ENCODE data around the gene ARL14EP. TPM values are rescaled to one million over a fixed set of nuclear protein-coding genes. Genes with fewer than 3 reads are reported as not detected.

ARL14EP gene
- total RNA-seq, 1 experiment from 2014 or later: 16.2 TPM

DNA sequence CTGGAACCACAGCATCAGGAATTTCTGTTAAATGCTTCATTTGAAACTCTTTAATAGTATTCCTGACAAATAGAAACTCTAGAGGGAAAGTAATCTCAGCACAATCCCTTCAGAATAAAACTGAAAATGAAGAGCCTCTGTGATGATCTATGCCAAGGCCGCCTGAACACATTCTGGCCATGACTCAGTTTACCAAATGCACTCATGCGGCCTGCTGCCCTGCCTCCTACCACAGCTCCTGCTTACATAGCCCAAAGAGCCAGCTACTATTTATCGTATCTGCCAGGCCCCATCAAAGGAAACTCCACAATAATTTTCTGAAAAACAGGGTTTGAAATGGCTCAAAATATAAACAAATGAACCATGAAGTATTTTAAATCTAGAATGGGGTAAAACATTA is 27.0 kb downstream of the ARL14EP start:
- Histone ChIP-seq H3F3A (ENCODE audit: insufficient read depth, low read depth) (no peaks in the 10 kb centered on the region), H3K79me2 (ENCODE audit: low read depth) (no peaks in the 10 kb centered on the region), H3K36me3 (ENCODE audit: low read depth) (no peaks in the 10 kb centered on the region), H3K27me3 (ENCODE audit: insufficient read depth, low read depth) (peaks cover 66% of the 10 kb centered on the region), H3K4me1 (replicated peaks; ENCODE audit: insufficient read depth) (no peaks in the 10 kb centered on the region), H2AFZ (no peak overlapping the region), H3K27ac (no peak overlapping the region), H3K9me2 (ENCODE audit: insufficient read depth) (no peaks in the 10 kb centered on the region), H3K9me3 (ENCODE audit: insufficient read depth, low read depth) (no peaks in the 10 kb centered on the region), H3K4me3 (no peak overlapping the region), H4K20me1 (ENCODE audit: insufficient read depth) (no peaks in the 10 kb centered on the region), H3K4me2 (no peak overlapping the region)
- no TSS peak for BruUV-seq (replicated peaks)
- CTCF ChIA-PET: no interaction called here
- POLR2A ChIA-PET (ENCODE audit: unreplicated experiment): no interaction called here
- intact Hi-C loops (cut with micrococcal nuclease; ENCODE audit: unreplicated experiment): no loop called here
- DNase-seq: no peak
- TF ChIP-seq EZH2 (IDR thresholded peaks at IDR 0.05; ENCODE audit: low read depth): no peak

DNA sequence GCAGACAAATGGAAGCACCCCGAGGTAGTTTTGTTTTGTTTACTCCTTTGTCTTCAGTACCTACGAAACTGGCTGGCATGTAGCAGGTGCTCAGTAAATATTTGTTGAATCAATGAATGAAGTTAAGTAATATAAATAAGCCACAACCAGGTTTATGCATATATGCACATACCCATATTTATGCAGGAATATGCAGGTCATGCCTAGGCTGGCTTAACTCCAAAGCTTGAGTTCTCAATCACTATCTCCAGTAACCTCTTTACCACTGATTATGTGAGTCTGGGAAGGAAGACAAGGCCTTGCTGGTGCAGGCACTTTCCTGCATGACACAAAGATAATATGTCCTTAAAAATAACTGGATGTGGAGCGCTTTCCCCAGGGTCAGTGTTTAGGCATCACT is 27.5 kb downstream of the ARL14EP start:
- no TSS peak for BruUV-seq (replicated peaks)
- no peaks in the 10 kb centered on the region for H3K4me1 ChIP-seq (replicated peaks; ENCODE audit: insufficient read depth)
- TF ChIP-seq, protein P1, sequence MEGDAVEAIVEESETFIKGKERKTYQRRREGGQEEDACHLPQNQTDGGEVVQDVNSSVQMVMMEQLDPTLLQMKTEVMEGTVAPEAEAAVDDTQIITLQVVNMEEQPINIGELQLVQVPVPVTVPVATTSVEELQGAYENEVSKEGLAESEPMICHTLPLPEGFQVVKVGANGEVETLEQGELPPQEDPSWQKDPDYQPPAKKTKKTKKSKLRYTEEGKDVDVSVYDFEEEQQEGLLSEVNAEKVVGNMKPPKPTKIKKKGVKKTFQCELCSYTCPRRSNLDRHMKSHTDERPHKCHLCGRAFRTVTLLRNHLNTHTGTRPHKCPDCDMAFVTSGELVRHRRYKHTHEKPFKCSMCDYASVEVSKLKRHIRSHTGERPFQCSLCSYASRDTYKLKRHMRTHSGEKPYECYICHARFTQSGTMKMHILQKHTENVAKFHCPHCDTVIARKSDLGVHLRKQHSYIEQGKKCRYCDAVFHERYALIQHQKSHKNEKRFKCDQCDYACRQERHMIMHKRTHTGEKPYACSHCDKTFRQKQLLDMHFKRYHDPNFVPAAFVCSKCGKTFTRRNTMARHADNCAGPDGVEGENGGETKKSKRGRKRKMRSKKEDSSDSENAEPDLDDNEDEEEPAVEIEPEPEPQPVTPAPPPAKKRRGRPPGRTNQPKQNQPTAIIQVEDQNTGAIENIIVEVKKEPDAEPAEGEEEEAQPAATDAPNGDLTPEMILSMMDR (conservative IDR thresholded peaks at IDR 0.05): no peak
- no peak for TF ChIP-seq EZH2 (IDR thresholded peaks at IDR 0.05; ENCODE audit: low read depth)

DNA sequence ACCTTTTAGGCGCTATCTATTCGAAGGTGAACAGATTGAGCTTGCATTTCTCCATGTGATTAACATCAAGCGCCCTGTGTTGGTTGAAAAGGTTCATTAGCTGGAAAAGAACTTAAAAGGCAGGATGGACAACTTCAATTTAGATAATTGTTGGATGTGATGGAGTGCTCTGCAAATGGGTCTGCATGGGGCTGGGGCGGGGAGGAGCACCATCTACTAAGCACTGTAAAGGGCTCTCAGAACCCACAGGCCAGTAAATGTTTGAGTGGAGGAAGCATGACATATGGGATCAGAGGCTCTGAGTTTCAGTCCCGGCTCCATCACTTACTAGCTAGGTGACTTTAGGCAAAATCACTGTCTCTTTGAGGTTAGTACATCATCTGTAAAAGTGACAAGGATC is 28.2 kb downstream of the ARL14EP start:
- no peak for TF ChIP-seq EZH2 (IDR thresholded peaks at IDR 0.05; ENCODE audit: low read depth)
- TF ChIP-seq, protein P1 (conservative IDR thresholded peaks at IDR 0.05): no peak
- H2AFZ ChIP-seq: no peak overlapping the region
- no peak overlapping the region for H3K4me2 ChIP-seq
- no peaks in the 10 kb centered on the region for H3K9me3 ChIP-seq (ENCODE audit: insufficient read depth, low read depth)
- ChIA-PET POLR2A (ENCODE audit: unreplicated experiment) (no interaction called here), CTCF (no interaction called here)
- H3K4me3 ChIP-seq: no peak overlapping the region
- intact Hi-C loops (cut with micrococcal nuclease; ENCODE audit: unreplicated experiment): no loop called here
- peaks cover 76% of the 10 kb centered on the region for H3K27me3 ChIP-seq (ENCODE audit: insufficient read depth, low read depth)
- H3K9me2 ChIP-seq (ENCODE audit: insufficient read depth): no peaks in the 10 kb centered on the region
- BruUV-seq (replicated peaks): no TSS peak
- H3K4me1 ChIP-seq (replicated peaks; ENCODE audit: insufficient read depth): no peaks in the 10 kb centered on the region
- H3K36me3 ChIP-seq (ENCODE audit: low read depth): no peaks in the 10 kb centered on the region
- no peaks in the 10 kb centered on the region for H3F3A ChIP-seq (ENCODE audit: insufficient read depth, low read depth)
- H4K20me1 ChIP-seq (ENCODE audit: insufficient read depth): no peaks in the 10 kb centered on the region
- no peak overlapping the region for H3K27ac ChIP-seq
- H3K79me2 ChIP-seq (ENCODE audit: low read depth): no peaks in the 10 kb centered on the region
- DNase-seq: no peak

More for the DNA sequence above, 27.5 kb downstream of the ARL14EP start:
- Histone ChIP-seq H4K20me1 (ENCODE audit: insufficient read depth) (no peaks in the 10 kb centered on the region), H2AFZ (no peak overlapping the region), H3K4me2 (no peak overlapping the region), H3K27me3 (ENCODE audit: insufficient read depth, low read depth) (peaks cover 69% of the 10 kb centered on the region), H3F3A (ENCODE audit: insufficient read depth, low read depth) (no peaks in the 10 kb centered on the region), H3K9me2 (ENCODE audit: insufficient read depth) (no peaks in the 10 kb centered on the region), H3K36me3 (ENCODE audit: low read depth) (no peaks in the 10 kb centered on the region), H3K79me2 (ENCODE audit: low read depth) (no peaks in the 10 kb centered on the region), H3K4me3 (no peak overlapping the region), H3K27ac (no peak overlapping the region), H3K9me3 (ENCODE audit: insufficient read depth, low read depth) (no peaks in the 10 kb centered on the region)
- intact Hi-C loops (cut with micrococcal nuclease; ENCODE audit: unreplicated experiment): no loop called here
- CTCF ChIA-PET: no interaction called here
- POLR2A ChIA-PET (ENCODE audit: unreplicated experiment): no interaction called here
- no peak for DNase-seq

DNA sequence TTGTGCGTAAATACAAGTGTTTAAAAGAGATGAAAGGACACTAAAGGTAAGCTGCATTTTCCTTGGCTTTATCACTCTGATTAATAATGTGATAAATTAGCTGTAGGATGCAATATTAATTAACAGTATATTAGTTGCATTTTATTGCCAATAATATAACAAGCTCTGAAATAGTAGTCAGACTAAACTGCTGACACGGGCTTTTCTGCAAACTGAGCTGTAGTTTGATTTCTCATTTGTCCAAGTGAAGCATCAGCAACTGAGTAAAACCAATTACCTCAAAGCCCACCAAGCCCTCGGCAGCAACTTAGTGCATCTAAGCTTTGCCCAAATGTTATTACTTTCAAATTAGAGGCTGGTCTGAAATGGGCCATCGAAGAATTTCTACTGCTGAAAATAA is 33.5 kb downstream of the ARL14EP start:
- H3K79me2 ChIP-seq (ENCODE audit: low read depth): no peaks in the 10 kb centered on the region
- no peak overlapping the region for H2AFZ ChIP-seq
- H3K27ac ChIP-seq: no peak overlapping the region
- no TSS peak for BruUV-seq (replicated peaks)
- H3K4me3 ChIP-seq: no peak overlapping the region
- ChIA-PET POLR2A (ENCODE audit: unreplicated experiment) (no interaction called here), CTCF (no interaction called here)
- no peaks in the 10 kb centered on the region for H3K9me3 ChIP-seq (ENCODE audit: insufficient read depth, low read depth)
- peaks cover 83% of the 10 kb centered on the region for H3K27me3 ChIP-seq (ENCODE audit: insufficient read depth, low read depth)
- no peaks in the 10 kb centered on the region for H3K36me3 ChIP-seq (ENCODE audit: low read depth)
- no peaks in the 10 kb centered on the region for H3K9me2 ChIP-seq (ENCODE audit: insufficient read depth)
- H3F3A ChIP-seq (ENCODE audit: insufficient read depth, low read depth): 0 out of 2 replicates have a peak, but pooled peaks cover 5% of the 10 kb centered on the region
- intact Hi-C loops (cut with micrococcal nuclease; ENCODE audit: unreplicated experiment): no loop called here
- DNase-seq: no peak
- no peak overlapping the region for H3K4me2 ChIP-seq
- TF ChIP-seq, protein P1 (conservative IDR thresholded peaks at IDR 0.05): no peak
- no peak for TF ChIP-seq EZH2 (IDR thresholded peaks at IDR 0.05; ENCODE audit: low read depth)
- H4K20me1 ChIP-seq (ENCODE audit: insufficient read depth): no peaks in the 10 kb centered on the region
- H3K4me1 ChIP-seq (replicated peaks; ENCODE audit: insufficient read depth): 0 out of 2 replicates have a peak, but pooled peaks cover 5% of the 10 kb centered on the region
